SU-DHL-6 (cell line): ENCODE measurements around the gene EYA3.

Experiments
- H2AFZ ChIP-seq: fragments of 200-600 bp; sonication (generic); 2 replicates; pipeline ENCODE4 v1.6.1; 2014; ENCODE audit warnings: low read depth, mild to moderate bottlenecking, moderate library complexity, mixed read lengths, antibody characterized with exemption, low read length; ENCODE audit not compliant: severe bottlenecking
- H3F3A ChIP-seq: fragments of 200-600 bp; shearing (Covaris generic); 2 replicates; pipeline ENCODE4 v1.6.0; 2016; ENCODE audit warnings: antibody characterized with exemption, mild to moderate bottlenecking; ENCODE audit not compliant: insufficient read depth
- H3K27ac ChIP-seq: fragments of 200-600 bp; sonication (generic); 2 replicates; pipeline ENCODE4 v1.5.1; 2016; ENCODE audit warnings: low read depth, mild to moderate bottlenecking, low read length, moderate library complexity, mixed read lengths
- H3K27me3 ChIP-seq: fragments of 200-600 bp; sonication (generic), shearing (Covaris generic); 2 replicates; pipeline ENCODE4 v1.6.0; 2014; ENCODE audit warnings: mild to moderate bottlenecking, low read length
- H3K36me3 ChIP-seq: fragments of 200-600 bp; sonication (generic); 2 replicates; pipeline ENCODE4 v1.6.1; 2014; ENCODE audit warnings: mild to moderate bottlenecking, low read length, mixed read lengths
- H3K4me2 ChIP-seq: fragments of 300-600, 200-600 bp; shearing (Covaris generic), sonication (generic); 2 replicates; pipeline ENCODE4 v1.6.0; 2014; ENCODE audit warnings: low read length, low read depth, mild to moderate bottlenecking; ENCODE audit not compliant: poor library complexity, severe bottlenecking
- H3K4me3 ChIP-seq: fragments of 200-600 bp; sonication (generic); 2 replicates; pipeline ENCODE4 v1.5.1; 2014; ENCODE audit warnings: antibody characterized with exemption, low read length, mild to moderate bottlenecking, mixed read lengths; ENCODE audit not compliant: insufficient read depth, poor library complexity, severe bottlenecking
- H3K79me2 ChIP-seq: fragments of 200-600 bp; sonication (generic); 2 replicates; pipeline ENCODE4 v1.6.1; 2014; ENCODE audit warnings: mild to moderate bottlenecking, low read length, moderate library complexity; ENCODE audit not compliant: insufficient read depth
- H3K9ac ChIP-seq: fragments of 200-600 bp; sonication (generic); 2 replicates; pipeline ENCODE4 v1.7.0; 2014; ENCODE audit warnings: mild to moderate bottlenecking, low read length
- H3K9me2 ChIP-seq: fragments of 200-600 bp; sonication (generic); replicated peaks from 2 replicates; pipeline ENCODE4 v1.6.1; 2014; ENCODE audit warnings: low read length; ENCODE audit not compliant: insufficient read depth
- H3K9me3 ChIP-seq: fragments of 200-600 bp; sonication (generic); 2 replicates; pipeline ENCODE4 v1.6.1; 2014; ENCODE audit warnings: low read length, mixed read lengths; ENCODE audit not compliant: insufficient read depth
- H4K20me1 ChIP-seq: fragments of 200-600 bp; sonication (generic); 2 replicates; pipeline ENCODE4 v1.6.1; 2014; ENCODE audit warnings: low read depth, mild to moderate bottlenecking, antibody characterized with exemption, low read length, moderate library complexity, mixed read lengths
- CTCF ChIP-seq: fragments of 200-600 bp; sonication (generic); IDR thresholded peaks from one replicate; pipeline ENCODE4 v1.5.1; 2017; ENCODE audit warnings: antibody characterized with exemption, mild to moderate bottlenecking, low read length, moderate library complexity; ENCODE audit not compliant: insufficient read depth, poor library complexity, severe bottlenecking
- EZH2phosphoT487 ChIP-seq: fragments of 200-600 bp; sonication (generic), shearing (Covaris generic); conservative IDR thresholded peaks from 2 replicates; pipeline ENCODE4 v1.6.1; 2018; ENCODE audit warnings: mild to moderate bottlenecking, antibody characterized with exemption, low read length, moderate library complexity, mixed read lengths

The EYA3 gene

GRCh38 chr1:27979151-27979858 lies 109.1 kb downstream of the EYA3 start:
- Histone ChIP-seq H3K4me2 (no peak overlapping the region), H3F3A (peaks cover 8% of the 10 kb centered on the region; the same call in 1 of the 2 replicates), H2AFZ (no peak overlapping the region)

DNA sequence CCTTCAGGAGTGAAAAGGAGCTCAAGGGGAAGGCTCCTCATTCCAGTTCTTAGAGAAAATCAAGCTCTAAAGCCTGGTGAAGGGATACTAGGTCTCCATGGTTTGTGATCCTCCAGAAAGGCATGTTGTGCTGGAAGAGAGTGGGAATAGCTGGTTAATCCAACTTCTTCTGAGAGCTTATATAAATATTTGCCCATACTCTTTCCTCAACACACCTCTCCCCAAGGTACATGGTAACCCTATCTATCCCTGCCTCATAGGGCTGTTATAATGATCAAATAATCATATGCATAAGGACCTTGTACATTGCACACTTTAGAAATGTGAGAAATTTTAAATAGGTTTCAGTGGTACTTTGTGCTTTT lies 114.0 kb downstream of the EYA3 start:
- Histone ChIP-seq H3K9me2 (no peaks in the 10 kb centered on the region), H2AFZ (no peak overlapping the region), H4K20me1 (no peaks in the 10 kb centered on the region), H3K4me3 (no peak overlapping the region), H3K4me2 (no peak overlapping the region), H3K79me2 (no peaks in the 10 kb centered on the region), H3K9me3 (no peaks in the 10 kb centered on the region), H3K27me3 (no peaks in the 10 kb centered on the region), H3K27ac (no peak overlapping the region), H3K36me3 (peaks cover 16% of the 10 kb centered on the region; the same call in 1 of the 2 replicates), H3K9ac (no peak overlapping the region), H3F3A (peaks cover 10% of the 10 kb centered on the region; the same call in 1 of the 2 replicates)
- TF ChIP-seq EZH2phosphoT487 (no peak), CTCF (no peak)

More at GRCh38 chr1:27979151-27979858, 109.1 kb downstream of the EYA3 start:
- Histone ChIP-seq H3K4me3 (no peak overlapping the region), H3K9me2 (no peaks in the 10 kb centered on the region), H3K9ac (no peak overlapping the region), H3K36me3 (peaks cover 8% of the 10 kb centered on the region; the same call in 1 of the 2 replicates), H3K27ac (no peak overlapping the region), H3K27me3 (no peaks in the 10 kb centered on the region), H3K9me3 (no peaks in the 10 kb centered on the region), H3K79me2 (no peaks in the 10 kb centered on the region), H4K20me1 (no peaks in the 10 kb centered on the region)
- no peak for TF ChIP-seq EZH2phosphoT487
- no peak for TF ChIP-seq CTCF

- Histone ChIP-seq H3K9ac (no peak overlapping the region), H3K27me3 (no peaks in the 10 kb centered on the region), H3K4me3 (no peak overlapping the region), H4K20me1 (no peaks in the 10 kb centered on the region), H3K9me3 (no peaks in the 10 kb centered on the region), H3K4me2 (no peak overlapping the region), H3K79me2 (no peaks in the 10 kb centered on the region), H2AFZ (no peak overlapping the region), H3K27ac (no peak overlapping the region), H3F3A (peaks cover 10% of the 10 kb centered on the region; the same call in 1 of the 2 replicates), H3K36me3 (peaks cover 16% of the 10 kb centered on the region; the same call in 1 of the 2 replicates), H3K9me2 (no peaks in the 10 kb centered on the region)
- TF ChIP-seq EZH2phosphoT487 (no peak), CTCF (no peak)
Observed at GRCh38 chr1:27973771-27974416, 114.5 kb downstream of the EYA3 start.
